ENCODE data around the gene EIF4ENIF1. TPM values are rescaled to one million over a fixed set of nuclear protein-coding genes. Genes with fewer than 3 reads are reported as not detected.
"Not testable (repeated sequence)": the region's sequence is repeated elsewhere in the genome, so short reads cannot be mapped to it uniquely, and the experiment has no call there.

The EIF4ENIF1 gene
- total RNA-seq, 1 donor from 2014 or later, result 31.5 TPM

- no peak for DNase-seq
- Histone ChIP-seq H3K27ac (no peak overlapping the region), H3K27me3 (ENCODE audit: low read depth) (no peaks in the 10 kb centered on the region), H3K4me1 (no peaks in the 10 kb centered on the region), H3K36me3 (peaks cover 99% of the 10 kb centered on the region), H3K4me3 (no peak overlapping the region), H3K9me3 (no peaks in the 10 kb centered on the region)
- ATAC-seq, result no peak
- intact Hi-C loops (cut with DNase I), result no loop called here
- TF ChIP-seq, protein P1, sequence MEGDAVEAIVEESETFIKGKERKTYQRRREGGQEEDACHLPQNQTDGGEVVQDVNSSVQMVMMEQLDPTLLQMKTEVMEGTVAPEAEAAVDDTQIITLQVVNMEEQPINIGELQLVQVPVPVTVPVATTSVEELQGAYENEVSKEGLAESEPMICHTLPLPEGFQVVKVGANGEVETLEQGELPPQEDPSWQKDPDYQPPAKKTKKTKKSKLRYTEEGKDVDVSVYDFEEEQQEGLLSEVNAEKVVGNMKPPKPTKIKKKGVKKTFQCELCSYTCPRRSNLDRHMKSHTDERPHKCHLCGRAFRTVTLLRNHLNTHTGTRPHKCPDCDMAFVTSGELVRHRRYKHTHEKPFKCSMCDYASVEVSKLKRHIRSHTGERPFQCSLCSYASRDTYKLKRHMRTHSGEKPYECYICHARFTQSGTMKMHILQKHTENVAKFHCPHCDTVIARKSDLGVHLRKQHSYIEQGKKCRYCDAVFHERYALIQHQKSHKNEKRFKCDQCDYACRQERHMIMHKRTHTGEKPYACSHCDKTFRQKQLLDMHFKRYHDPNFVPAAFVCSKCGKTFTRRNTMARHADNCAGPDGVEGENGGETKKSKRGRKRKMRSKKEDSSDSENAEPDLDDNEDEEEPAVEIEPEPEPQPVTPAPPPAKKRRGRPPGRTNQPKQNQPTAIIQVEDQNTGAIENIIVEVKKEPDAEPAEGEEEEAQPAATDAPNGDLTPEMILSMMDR (IDR thresholded peaks at IDR 0.05), result no peak
Measured at GRCh38 chr22:31440681-31441080, 49.0 kb downstream of the EIF4ENIF1 start.

DNA sequence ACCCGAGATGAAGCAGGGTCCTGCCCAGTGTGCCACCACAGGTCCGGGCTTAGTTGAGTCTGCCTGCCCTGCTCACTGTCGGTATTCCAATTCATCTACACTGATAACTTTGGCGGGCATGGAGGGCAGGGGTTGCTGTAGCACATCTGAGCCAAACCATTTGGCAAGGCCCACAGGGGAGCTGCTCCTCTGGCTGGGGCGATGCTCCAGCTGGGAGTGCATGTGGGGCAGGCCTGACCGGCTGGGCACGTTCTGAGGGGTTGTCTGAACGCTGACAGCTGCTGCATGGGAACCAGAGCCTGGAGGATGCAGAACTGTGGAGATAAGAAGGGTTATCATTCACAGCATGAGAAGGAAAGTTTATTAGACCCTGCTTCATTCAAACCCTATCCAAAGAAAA, 49.8 kb downstream of the EIF4ENIF1 start:
- Histone ChIP-seq H3K4me3 (no peak overlapping the region), H3K4me1 (no peaks in the 10 kb centered on the region), H3K9me3 (no peaks in the 10 kb centered on the region), H3K36me3 (peaks cover 99% of the 10 kb centered on the region), H3K27ac (no peak overlapping the region), H3K27me3 (ENCODE audit: low read depth) (no peaks in the 10 kb centered on the region)
- ATAC-seq, result peak in 1 of 2 donors; percentile 10
- no peak for DNase-seq
- intact Hi-C loops (cut with DNase I), result no loop called here
- TF ChIP-seq, protein P1 (IDR thresholded peaks at IDR 0.05), result no peak

DNA sequence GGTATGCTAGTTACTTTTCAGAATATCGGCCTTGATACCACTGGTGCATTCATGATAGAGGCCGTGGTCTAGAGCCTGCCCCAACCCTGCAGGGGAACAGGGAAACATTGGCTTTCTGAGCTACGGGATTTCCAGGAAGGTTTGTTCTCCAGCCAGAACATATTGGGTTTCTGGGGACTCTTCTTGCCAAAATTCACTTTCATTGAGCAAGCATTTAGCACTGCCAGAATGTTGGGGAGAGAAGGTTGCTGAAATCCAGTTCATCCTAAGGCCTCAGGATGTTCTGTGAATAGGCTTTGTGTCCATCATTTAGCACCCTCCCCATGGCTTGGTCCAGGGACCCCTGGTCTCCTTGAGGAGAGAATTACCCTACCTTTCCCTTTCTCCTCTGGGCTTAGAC, 53.5 kb downstream of the EIF4ENIF1 start:
- no peaks in the 10 kb centered on the region for H3K27me3 ChIP-seq (ENCODE audit: low read depth)
- TF ChIP-seq, protein P1 (IDR thresholded peaks at IDR 0.05), result no peak
- H3K27ac ChIP-seq, result no peak overlapping the region
- intact Hi-C loops (cut with DNase I), result no loop called here
- H3K4me1 ChIP-seq, result no peaks in the 10 kb centered on the region
- no peaks in the 10 kb centered on the region for H3K9me3 ChIP-seq
- ATAC-seq (no peak), DNase-seq (no peak)
- H3K4me3 ChIP-seq, result no peak overlapping the region
- H3K36me3 ChIP-seq, result peaks cover 100% of the 10 kb centered on the region

DNA sequence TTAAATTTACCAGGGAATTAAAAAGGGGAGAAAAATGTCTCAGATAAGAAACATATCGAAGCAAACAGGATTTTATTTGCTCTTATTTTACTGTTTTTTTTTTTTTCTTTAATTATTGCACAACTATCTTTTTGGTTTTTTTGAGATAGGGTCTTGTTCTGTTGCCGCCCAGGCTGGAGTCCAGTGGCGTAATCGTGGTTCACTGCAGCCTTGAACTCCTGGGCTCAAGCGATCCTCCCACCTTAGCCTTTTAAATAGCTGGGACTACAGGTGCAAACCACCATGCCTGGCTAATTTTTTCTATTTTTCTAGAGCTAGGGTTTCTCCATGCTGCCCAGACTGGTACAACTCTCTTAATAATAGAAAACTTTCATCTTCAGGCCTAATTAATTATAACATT, 57.7 kb downstream of the EIF4ENIF1 start:
- Histone ChIP-seq H3K27ac (no peak overlapping the region), H3K36me3 (peaks cover 99% of the 10 kb centered on the region), H3K4me1 (no peaks in the 10 kb centered on the region), H3K4me3 (no peak overlapping the region), H3K9me3 (no peaks in the 10 kb centered on the region), H3K27me3 (ENCODE audit: low read depth) (no peaks in the 10 kb centered on the region)
- TF ChIP-seq, protein P1 (IDR thresholded peaks at IDR 0.05), result no peak
- DNase-seq (no peak), ATAC-seq (no peak)
- intact Hi-C loops (cut with DNase I), result no loop called here

DNA sequence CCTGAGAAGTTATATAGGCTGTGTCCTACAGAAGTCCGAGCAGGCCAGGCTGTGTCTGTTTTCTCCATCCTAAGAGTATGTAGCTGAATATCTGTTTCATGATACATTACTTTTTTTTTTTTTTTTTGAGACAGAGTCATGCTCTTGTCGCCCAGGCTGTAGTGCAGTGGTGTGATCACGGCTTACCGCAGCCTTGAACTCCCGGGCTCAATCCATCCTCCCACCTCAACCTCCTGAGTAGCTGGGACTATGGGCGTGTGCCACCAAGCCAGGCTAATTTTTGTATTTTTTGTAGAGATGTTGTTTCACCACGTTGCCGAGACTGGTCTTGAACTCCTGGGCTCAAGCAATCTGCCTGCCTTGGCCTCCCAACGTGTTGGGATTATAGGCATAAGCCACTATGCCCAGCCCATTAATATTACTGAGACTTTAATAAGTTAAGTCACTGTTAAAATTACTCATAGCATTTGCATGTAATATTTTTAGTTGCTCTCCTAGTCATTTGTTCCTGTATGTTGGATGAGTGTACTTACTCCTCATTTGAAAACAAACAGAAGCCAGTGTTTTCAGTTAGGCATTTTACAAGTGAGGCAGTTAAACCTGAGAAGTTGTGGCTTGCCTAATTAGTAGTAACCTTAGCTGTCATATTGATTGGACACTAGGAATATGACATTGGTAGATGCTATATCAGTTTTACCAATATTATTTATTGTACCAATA, 64.2 kb downstream of the EIF4ENIF1 start:
- H3K27me3 ChIP-seq (ENCODE audit: low read depth), result no peaks in the 10 kb centered on the region
- intact Hi-C loops (cut with DNase I), result no loop called here
- H3K4me1 ChIP-seq, result no peaks in the 10 kb centered on the region
- H3K9me3 ChIP-seq, result no peaks in the 10 kb centered on the region
- no peak overlapping the region for H3K4me3 ChIP-seq
- TF ChIP-seq, protein P1 (IDR thresholded peaks at IDR 0.05), result no peak
- ATAC-seq (no peak), DNase-seq (no peak)
- peaks cover 100% of the 10 kb centered on the region for H3K36me3 ChIP-seq
- H3K27ac ChIP-seq, result no peak overlapping the region

DNA sequence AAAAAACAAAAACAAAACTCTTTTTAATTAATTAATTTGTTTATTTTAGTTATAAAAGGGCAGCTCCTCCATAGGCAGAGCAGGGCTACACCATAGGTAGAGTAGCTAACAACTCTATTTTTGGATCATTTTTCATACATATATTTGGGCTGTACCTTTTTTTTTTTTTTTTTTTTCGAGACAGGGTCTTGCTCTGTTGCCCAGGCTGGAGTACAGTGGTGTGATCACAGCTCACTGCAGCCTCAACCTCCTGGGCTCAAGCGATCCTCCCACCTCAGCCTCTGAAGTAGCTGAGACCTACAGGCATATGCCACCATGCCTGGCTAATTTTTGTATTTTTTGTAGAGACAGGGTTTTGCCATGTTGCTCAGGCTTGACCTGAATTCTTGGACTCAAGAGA, 87.3 kb downstream of the EIF4ENIF1 start:
- intact Hi-C loops (cut with DNase I); ATAC-seq: not testable (repeated sequence)
- peaks cover 67% of the 10 kb centered on the region for H3K36me3 ChIP-seq

More for the DNA sequence above, 87.3 kb downstream of the EIF4ENIF1 start:
- DNase-seq; H3K9me3 ChIP-seq; H3K4me3 ChIP-seq; H3K27ac ChIP-seq; H3K27me3 ChIP-seq (ENCODE audit: low read depth): not testable (repeated sequence)
- H3K4me1 ChIP-seq, result peaks cover 21% of the 10 kb centered on the region

All from lower lobe of right lung (tissue), 2 donors.